ENCODE measurements around the gene MYH13. TPM values are rescaled to one million over a fixed set of nuclear protein-coding genes. Genes with fewer than 3 reads are reported as not detected.

Gene MYH13
- total RNA-seq, 1 donor from 2014 or later = not detected

Other genes starting within 250 kb of the MYH13 start
- 47.1 TPM for gene GAS7, start 174.4 kb downstream of the MYH13 start, total RNA-seq
- not detected for gene MYH8, start 48.9 kb upstream of the MYH13 start, total RNA-seq
- gene MYH4, start 96.6 kb upstream of the MYH13 start, total RNA-seq = not detected
- not detected for gene MYH1, start 145.5 kb upstream of the MYH13 start, total RNA-seq
- not detected for gene MYH2, start 176.7 kb upstream of the MYH13 start, total RNA-seq